HG03060 (cell line): Measurements from ENCODE around the gene LMF1.
"Not testable (repeated sequence)": the region's sequence is repeated elsewhere in the genome, so short reads cannot be mapped to it uniquely, and the experiment has no call there.

Experiments used
- ATAC-seq: cut with Tn5 transposase; IDR thresholded peaks from one replicate; pipeline ENCODE4 v1.9.1; 2021; ENCODE audit warnings: low read depth, moderate number of reproducible peaks; ENCODE audit not compliant: unreplicated experiment

LMF1 gene

DNA sequence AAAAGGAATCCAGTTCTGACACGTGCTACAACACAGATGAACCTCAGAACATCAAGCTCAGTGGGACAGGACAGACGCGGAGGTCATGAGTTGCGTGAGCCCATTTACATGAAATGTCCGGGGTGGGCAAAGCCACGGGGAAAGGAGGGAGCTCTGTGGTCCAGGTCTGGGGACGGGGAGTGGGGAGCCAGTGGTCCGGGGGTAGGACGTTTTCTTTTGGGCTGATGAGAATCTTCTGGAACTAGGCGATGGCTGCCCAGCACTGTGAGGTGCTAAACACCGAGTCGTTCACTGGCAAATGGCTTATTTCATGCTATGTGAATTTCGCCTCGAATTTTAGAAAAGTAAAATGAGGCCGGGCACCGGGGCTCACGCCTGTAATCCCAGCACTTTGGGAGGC, 2.6 kb upstream of the LMF1 start:
- ATAC-seq: no peak

DNA sequence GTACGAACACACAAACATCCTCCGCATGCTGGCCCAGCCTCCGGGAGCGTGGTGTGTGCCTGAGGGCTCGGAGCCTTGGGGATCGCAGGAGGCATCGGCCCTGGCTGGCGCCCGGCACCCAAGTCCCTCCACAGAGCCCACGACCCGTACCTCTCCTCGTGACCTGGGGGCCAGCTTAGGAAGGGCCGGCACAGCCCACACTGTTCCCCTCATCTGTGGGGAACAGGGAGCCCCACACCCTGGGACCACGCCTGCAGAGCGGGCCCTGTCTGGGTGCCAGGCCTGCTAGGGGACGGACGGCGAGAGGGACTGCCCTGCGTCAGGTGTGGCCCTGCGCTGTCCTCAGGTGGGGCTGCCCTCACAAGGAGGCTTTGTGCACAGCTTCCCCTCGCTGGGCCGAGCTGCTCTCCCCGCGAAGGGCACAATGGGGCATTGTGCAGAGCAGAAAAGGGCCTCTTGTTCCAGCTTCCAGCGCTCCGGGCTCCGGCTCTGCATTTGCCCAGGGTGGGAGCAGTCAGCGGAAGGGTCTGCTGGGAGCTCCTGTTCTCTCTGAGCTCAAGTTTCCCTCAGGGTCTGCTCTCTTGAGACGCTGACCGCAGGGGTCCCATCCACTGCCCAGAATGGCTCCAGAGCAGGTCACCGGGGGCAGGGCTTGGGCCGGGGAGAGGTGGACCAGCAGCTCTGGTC, 1.7 kb upstream of the LMF1 start:
- ATAC-seq: no peak

DNA sequence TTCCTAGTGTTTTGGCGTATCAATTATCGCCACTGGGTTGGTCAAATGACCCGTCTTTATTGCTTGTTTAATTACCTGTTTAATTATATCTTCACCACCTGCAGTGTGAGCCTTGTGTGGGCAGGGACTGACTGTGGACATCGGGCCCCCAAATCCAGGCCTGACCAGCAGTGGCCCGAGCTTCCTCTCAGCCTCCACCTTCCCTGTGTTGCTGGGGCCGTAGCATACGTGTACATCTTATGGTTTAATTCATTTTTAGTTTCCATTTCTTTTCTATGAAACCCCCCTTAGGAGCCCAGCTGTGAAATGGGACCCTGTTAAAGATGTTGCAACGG, 1.2 kb upstream of the LMF1 start:
- ATAC-seq: no peak

DNA sequence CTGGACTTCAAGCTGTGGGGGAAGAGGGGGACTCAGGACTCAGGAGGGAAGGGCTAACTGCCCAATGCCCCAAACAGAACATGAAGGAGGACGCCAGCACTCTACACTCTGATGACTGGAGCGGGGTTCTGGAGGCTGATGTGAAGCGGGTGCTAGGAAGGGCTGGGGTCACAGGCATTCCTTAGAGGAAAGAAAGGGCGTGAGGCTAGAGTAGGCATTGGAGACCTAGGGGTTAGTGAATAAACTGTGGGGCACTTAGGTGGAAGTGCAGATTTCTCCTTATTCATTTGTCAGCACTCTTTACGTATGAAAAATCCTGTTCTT, 760 bp upstream of the LMF1 start:
- ATAC-seq: no peak

DNA sequence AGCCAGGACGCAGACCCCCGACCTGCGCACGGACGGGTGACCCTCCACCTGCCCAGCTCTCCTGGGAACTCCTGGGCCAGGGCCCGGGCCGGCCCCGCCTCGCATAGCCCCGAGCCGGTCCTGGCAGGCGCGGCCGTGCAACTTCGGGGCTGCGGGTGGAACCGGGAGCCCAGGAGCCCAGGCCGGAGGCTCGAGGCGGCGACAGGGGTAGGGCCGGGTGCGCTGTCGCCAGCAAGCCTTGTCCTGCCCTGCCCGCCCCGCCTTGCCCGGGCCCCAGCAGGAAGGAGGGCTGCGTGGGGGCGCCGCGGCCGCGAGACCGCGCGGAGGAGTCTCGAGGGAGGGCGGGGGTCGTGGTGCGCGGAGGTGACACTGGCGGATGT, 408 bp downstream of the LMF1 start:
- ATAC-seq: no peak

DNA sequence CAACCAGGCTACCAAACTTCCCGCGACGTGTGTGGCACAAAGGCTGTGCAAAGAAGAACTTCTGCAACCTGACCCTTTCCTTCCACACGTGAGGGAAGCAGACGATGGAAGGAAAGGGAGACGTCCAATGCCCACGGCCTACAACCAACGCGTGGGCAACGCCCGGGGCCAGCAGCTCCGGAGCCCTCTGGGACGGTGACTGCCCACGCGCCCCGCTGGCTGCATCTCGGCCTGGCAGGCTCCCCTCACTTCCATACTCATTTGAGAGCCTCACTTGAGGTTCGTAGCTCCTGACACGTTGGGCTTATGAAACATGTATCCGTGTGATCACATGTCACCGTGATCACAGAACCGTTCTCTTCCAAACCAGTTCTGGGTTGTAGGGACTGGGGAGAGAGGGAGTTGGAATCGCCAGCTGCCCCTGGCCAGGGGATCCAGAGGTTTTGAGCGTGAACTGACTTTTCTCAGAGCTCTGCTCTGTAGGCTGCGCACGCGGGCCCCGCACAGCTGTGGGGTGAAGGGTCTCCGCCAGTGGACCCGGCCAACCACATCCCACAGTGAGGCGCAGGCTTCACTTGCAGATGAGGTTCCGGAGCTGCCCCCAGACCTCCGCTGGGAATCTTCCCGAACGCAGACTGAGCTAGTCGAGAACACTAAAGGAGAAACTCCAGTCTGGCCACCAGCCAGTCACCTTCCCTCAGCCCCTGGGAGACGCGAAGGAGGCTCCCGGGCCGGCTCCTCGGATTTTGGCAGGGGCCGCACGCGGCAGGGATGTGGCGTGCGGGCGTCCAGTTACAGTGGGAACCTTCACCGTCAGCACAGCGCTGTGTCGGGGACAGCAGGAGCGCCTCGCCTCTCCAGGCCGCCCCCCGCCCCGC, 1.0 kb downstream of the LMF1 start:
- no peak for ATAC-seq

DNA sequence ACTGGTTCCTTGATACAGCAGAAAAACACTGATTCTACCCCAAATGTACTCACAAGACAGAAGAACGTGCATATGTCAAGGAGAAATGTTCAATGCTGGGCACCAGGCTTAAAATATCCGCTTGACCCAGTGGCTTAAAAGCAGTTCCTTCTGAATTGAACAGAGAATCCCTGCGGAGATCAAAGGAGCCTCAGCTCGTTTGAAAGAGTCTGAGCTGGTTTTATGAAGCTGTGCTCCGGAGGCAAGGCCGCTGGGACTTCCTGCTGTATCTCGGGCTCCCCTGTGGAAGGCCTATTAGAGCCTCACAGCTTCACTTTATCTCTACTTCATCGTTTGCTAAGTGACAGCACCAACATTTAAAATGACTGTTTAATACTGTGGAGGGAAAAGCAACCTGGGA, 2.2 kb downstream of the LMF1 start:
- no peak for ATAC-seq

DNA sequence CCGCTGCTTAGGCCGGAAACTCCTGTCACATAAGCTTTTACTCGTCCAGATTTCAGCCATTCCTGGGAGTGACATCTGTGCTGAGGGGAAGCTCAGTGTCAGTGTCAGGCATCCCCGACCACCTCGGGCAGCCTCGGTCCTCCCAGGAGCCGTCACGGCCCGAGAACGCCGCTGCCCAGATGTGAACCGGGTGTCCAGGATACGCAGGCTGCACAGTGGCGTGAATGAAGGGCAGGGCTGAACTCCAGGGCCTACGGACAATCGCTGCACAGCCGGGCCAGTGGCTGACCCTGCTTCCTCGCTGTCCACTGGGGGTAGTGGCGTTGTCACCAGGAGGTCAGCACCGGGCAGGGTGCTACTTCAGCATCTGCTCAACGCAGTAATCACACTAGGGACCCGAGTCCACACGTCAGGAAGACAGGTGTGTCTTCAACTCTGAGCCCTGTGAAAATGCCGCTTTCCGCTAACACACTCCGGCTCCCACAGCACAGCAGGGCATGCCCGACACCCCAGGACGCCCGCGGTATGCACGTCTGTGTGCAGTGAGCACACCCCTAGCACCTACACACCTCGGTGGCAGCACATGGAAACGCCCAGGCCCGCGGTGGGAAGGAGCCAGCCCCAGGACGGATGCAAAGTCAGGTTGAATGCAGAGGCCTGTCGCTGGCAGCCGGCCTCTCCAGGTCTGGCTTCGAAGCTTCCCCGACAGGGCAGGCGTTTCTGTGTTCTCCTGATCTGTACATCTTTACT, 3.1 kb downstream of the LMF1 start:
- no peak for ATAC-seq

DNA sequence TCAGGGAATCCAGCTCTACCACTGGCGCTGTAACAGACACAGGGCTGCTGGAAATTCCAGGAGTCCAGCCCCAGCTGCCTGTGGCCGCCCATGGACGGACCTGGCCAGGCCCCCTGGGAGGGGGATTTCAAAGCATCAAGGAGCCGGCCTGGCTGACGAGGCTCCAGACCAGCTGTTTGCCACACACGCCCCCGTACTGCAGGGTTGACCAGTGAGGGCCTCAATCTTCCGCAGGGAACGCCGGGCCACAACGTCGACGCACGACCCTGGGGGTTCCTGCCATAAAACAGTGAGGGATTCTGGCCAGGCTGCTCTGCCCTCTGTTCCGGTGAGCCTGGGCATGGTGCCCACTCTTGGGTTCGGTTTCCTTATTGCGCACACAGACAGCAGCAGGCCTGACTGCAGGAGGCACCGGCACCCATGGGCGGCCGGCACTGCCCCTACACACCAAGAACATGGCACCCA, 3.7 kb downstream of the LMF1 start:
- no peak for ATAC-seq

DNA sequence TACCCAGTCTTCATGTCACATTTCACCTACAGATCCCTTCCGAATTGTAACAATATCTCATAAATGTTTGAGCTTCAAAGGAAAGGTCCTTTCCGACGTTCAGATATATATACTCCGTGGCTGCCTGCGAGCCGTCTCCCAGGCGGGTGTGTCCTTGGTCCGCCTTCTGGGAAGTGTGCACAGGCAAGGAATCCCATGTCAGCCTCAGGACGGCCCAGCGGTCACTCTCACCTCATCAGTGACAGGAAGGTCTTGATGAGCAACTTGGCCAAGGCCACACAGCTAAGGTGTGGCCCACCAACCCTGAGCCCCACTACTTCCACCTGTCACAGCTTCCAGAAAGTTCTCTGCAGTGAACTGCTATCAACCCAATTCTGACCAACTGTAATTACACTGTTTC, 4.3 kb downstream of the LMF1 start:
- no peak for ATAC-seq

DNA sequence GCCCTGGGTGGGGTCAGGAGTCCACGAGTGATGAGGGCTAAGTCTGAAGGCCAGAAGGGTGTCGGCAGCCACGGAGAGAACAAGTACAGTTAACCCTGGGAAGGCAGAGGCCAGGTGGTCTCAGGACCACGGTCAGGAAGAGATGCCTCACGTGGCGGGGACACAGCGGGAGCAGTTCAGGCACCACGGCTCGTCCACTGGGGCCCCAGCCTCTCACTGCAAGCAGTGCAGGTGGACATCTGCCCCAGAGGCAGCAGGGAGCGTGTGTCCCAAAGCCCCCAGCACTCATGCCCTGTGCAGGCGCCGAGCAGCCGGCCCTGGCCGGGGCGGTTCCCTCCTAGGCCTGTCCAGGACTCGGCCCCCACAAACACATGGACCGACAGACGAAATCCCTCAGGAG, 4.7 kb downstream of the LMF1 start:
- ATAC-seq: no peak

DNA sequence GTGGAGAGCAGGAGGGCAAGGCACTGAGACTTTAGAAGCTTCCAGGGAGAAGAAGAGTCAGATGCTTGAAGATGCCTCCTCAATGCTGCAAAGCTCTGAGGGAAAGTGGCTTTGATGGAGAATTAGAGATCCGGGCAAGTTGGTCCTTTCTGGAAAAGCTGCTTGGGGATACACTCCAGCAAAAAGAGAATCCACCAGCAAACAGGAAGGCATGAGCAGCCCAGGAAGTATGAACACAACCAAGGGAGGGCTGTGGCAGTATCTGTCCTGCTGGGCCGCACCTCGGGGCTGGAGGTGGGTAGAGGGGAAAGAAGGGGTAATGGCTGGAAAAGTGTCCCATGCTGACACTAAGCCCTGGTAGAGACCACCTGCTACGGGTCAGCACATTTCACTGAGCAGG, 5.3 kb downstream of the LMF1 start:
- no peak for ATAC-seq

DNA sequence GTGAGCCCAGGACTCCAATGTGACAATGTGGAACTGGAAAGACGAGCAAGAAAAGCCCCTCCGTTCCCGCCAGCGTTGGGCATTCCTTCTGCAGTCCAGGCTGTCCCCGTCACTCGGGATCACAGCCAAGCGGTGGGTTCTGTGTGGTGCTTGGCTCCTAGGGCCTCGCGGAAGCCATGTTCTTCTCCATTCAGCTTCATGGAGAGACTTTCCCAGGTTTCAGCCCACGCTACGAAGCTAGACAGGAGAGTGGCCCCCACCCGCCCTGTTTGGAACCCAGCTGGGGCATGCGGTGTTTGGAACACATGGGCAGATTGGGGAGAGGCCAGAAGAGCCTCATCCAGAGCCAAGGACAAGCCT, 5.8 kb downstream of the LMF1 start:
- no peak for ATAC-seq

DNA sequence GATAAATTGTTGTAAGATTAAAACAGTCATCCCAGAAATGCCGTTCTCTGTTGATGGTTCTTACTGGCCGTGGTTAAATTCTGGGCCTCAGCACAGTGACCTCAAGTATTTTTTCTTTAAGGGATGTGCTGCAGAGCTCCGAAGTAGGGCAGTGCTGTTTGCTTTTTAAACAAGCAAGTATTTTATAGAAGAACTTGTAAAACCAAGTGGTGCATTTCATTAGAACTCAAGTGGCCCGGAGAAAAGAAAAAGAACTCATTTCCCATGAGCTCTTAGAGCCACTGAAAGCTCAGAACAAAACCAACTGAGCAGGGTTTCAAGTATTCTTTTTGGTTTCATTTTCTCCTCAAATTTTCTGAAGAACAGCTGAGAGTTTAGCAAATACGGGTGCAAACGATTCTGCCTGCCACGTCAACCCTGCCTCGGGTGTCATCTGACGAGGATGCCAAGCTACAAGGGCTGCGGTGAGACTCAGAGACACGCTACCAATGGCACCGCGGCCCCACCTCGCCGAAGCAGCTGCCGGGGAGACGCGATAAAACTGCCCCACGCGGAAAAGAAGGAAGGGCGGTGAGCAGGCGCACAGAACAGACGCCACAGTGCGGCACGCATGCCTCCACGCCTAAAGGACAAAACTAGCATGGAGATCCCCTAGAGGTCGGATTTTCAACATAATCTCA, 6.3 kb downstream of the LMF1 start:
- no peak for ATAC-seq

DNA sequence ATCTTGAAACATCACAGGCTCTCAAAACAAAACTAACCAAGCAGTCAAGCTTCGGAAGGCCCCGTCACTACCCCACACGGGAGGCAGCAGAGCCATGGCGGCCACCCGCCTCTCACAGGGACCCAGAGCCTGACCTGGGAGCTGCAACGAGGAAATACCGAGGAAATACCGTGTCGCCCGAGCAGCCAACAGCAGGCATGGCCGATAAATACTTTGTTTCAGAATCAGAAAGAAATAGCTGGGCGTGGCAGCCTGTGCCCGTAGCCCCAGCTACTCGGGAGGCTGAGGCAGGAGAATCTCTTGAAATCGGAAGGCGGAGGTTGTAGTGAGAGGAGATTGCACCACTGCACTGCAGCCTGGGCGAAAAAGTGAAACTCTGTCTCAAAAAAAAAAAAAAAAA, 6.9 kb downstream of the LMF1 start:
- no peak for ATAC-seq

DNA sequence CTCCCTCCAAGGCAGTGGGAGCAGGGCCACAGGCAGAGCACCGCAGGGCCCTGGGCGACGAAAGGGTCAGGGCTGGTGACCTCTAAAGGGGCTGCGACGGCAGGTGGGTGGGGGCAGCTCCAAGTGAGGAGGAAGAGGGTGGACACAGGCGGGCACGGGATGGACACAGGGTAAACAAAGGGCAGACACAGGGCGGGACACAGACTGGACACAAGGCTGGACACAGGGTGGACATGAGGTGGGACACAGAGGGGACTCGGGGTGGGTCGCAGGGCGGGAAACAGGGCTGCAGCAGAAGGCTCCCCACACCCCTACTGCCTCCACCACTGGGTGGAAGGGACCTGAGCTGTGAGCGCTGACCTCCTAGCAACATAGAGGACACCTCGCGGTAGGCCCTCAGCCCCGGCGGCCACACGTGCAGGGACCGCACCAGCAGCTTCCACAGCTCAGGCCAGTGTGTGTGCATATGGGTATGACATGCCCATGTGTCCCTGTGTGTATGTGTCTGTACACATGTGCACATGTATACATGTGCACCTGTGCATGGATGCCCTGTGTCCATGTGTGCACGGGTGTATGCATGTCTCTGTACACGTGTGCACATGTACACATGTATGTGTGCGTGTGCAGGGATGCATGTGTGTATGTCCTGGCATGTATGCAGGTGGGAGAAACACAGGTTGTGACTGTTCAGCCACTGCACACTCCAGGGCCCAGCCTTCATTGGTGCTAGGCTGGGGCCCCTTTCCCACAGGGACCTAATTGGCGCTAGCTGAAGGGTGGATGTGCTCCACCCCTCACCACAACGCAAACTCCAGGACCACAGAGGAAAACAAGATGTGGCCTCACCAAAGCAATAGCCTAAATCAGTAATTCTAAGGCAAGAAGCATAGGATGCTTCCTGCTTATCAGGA, 7.6 kb downstream of the LMF1 start:
- ATAC-seq: no peak

DNA sequence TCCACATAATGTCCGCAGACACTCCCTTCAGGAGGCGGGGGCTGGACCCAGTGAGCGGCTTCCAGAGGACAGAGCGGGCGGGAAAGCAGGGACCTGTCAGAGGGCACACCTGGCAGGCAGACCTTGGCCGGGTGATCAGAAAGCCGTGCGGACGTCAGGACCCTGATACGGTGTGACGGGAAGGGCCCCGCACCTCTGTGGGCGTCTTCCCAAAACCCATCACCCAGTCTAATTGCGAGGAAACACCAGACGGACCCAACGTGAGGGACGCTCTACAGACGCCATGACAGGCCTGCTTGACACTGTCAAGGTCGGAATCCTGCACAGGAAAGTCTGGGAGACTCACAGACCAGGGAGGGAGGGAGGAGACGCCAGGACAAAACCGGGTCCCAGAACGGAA, 8.4 kb downstream of the LMF1 start:
- ATAC-seq: no peak

DNA sequence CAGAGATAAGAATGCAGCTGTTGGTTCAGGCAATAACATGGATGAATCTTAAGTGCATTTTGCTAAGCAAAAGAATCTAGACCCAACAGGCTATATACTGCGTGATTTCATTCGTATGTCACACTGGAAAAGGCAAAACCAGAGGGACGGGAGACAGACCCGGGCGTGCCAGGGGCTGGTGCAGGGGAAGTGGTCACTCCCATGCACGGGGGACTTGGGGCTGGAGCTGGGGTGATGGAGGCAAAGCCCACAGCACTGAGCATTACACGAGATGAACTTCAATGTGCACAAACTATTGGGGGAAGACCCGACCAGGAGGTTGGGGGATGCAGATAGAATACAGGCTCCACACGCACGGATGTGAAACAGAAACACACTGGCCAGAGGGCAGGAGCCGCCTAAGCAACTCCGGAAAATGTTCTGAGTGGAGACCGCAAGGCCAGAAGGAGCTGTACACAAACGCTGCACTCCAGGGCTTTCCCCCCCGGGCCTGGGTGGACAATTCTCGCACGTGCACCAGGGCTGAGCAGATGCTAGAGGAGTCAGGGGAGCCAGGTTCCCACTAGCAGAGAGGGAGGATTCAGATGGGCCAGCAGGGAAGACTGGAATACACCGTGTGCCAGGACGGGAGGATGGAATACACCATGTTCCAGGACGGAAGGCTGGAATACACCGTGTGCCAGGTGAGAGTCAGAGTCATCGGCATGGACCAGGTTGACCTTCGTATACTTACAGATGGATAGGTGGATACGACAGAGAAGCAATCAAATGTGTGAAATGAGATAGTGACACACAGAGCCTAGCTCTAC, 11.3 kb downstream of the LMF1 start:
- no peak for ATAC-seq

DNA sequence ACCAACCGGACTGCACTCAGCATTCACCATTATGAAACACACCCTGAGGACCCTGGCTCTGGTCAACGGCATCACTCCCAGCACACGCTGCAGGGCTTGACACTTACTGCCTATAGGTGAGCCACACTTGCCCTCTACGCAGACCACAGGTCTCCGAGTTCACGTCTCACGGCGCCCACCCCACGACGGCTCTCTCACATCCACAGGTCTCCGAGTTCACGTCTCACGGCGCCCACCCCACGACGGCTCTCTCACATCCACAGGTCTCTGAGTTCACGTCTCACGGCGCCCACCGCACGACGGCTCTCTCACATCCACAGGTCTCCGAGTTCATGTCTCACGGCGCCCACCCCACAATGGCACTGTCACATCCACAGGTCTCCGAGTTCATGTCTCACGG, 15.0 kb downstream of the LMF1 start:
- ATAC-seq: not testable (repeated sequence)
